GM18511 (cell line): ENCODE measurements around the gene PCDHB13.
"Not testable (repeated sequence)": the region's sequence is repeated elsewhere in the genome, so short reads cannot be mapped to it uniquely, and the experiment has no call there.

Experiments
- ATAC-seq: cut with Tn5 transposase; IDR thresholded peaks from one replicate; pipeline ENCODE4 v1.9.1; 2021; ENCODE audit warnings: mild to moderate bottlenecking, moderate library complexity; ENCODE audit not compliant: unreplicated experiment

The PCDHB13 gene

DNA sequence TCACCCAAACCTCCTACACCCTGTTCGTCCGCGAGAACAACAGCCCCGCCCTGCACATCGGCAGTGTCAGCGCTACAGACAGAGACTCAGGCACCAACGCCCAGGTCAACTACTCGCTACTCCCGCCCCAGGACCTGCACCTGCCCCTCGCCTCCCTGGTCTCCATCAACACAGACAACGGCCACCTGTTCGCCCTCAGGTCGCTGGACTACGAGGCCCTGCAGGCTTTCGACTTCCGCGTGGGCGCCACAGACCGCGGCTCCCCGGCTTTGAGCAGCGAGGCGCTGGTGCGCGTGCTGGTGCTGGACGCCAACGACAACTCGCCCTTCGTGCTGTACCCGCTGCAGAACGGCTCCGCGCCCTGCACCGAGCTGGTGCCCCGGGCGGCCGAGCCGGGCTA, 12.6 kb upstream of the PCDHB13 start:
- not testable (repeated sequence) for ATAC-seq

DNA sequence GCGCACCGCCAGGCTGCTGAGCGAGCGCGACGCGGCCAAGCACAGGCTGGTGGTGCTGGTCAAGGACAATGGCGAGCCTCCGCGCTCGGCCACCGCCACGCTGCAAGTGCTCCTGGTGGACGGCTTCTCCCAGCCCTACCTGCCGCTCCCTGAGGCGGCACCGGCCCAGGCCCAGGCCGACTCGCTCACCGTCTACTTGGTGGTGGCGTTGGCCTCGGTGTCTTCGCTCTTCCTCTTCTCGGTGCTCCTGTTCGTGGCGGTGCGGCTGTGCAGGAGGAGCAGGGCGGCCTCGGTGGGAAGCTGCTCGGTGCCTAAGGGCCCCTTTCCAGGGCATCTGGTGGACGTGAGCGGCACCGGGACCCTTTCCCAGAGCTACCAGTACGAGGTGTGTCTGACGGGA, 12.1 kb upstream of the PCDHB13 start:
- ATAC-seq: not testable (repeated sequence)

GRCh38 chr5:141208478-141208877, 5.2 kb upstream of the PCDHB13 start, which contains the start of gene PCDHB12:
PCDHB12 (plus strand) TSS chr5:141208719; CDS start chr5:141208908, 189 bp downstream.
- ATAC-seq: no peak

GRCh38 chr5:141210281-141210680, 3.4 kb upstream of the PCDHB13 start:
- not testable (repeated sequence) for ATAC-seq

- not testable (repeated sequence) for ATAC-seq
Observed at GRCh38 chr5:141210849-141211248, 2.9 kb upstream of the PCDHB13 start.

DNA sequence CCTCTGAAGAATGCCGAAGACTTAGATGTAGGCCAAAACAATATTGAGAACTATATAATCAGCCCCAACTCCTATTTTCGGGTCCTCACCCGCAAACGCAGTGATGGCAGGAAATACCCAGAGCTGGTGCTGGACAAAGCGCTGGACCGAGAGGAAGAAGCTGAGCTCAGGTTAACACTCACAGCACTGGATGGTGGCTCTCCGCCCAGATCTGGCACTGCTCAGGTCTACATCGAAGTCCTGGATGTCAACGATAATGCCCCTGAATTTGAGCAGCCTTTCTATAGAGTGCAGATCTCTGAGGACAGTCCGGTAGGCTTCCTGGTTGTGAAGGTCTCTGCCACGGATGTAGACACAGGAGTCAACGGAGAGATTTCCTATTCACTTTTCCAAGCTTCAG, 864 bp downstream of the PCDHB13 start:
- ATAC-seq: not testable (repeated sequence)

DNA sequence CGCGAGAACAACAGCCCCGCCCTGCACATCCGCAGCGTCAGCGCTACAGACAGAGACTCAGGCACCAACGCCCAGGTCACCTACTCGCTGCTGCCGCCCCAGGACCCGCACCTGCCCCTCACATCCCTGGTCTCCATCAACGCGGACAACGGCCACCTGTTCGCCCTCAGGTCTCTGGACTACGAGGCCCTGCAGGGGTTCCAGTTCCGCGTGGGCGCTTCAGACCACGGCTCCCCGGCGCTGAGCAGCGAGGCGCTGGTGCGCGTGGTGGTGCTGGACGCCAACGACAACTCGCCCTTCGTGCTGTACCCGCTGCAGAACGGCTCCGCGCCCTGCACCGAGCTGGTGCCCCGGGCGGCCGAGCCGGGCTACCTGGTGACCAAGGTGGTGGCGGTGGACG, 1.8 kb downstream of the PCDHB13 start:
- ATAC-seq: not testable (repeated sequence)

GRCh38 chr5:141216035-141216434, 2.3 kb downstream of the PCDHB13 start:
- ATAC-seq: not testable (repeated sequence)

DNA sequence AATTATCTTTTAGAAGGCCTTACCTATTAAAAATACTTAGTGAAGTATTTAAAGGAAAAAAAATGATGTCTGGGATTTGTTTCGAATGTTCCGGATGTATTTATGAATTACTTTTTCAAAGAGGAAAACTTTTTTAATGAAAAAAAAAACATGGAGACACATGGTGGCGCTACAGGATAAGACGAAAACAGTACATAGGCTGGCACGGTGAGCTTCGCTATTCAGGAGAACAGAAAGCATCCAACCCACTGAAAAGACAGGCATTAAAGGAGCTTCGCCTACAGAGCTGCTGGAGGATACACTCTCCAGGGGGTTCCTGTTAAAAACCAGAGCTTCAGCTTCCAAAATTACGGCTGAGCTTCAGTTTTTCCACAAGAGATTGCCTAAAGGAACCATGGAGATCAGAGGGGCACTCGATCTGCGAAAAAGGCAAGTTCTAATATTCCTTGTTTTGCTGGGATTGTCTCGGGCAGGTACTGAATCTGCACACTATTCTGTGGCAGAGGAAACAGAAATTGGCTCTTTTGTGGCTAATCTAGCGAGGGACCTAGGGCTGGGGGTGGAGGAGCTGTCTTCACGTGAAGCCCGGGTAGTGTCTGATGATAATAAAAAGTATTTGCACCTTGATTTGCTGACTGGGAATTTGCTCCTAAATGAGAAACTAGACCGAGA, 9.5 kb downstream of the PCDHB13 start, which contains the start of gene PCDHB14:
TSS of gene PCDHB14 (plus strand) at position 232 of the 672 bp plus-strand sequence. CDS start at position 395, 163 bp downstream.
- ATAC-seq: no peak

GRCh38 chr5:141224844-141225243, 11.1 kb downstream of the PCDHB13 start:
- ATAC-seq: not testable (repeated sequence)

DNA sequence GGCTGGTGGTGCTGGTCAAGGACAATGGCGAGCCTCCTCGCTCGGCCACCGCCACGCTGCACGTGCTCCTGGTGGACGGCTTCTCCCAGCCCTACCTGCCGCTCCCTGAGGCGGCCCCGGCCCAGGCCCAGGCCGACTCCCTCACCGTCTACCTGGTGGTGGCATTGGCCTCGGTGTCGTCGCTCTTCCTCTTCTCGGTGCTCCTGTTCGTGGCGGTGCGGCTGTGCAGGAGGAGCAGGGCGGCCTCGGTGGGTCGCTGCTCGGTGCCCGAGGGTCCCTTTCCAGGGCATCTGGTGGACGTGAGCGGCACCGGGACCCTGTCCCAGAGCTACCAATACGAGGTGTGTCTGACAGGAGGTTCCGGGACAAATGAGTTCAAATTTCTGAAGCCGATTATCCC, 11.7 kb downstream of the PCDHB13 start:
- not testable (repeated sequence) for ATAC-seq

DNA sequence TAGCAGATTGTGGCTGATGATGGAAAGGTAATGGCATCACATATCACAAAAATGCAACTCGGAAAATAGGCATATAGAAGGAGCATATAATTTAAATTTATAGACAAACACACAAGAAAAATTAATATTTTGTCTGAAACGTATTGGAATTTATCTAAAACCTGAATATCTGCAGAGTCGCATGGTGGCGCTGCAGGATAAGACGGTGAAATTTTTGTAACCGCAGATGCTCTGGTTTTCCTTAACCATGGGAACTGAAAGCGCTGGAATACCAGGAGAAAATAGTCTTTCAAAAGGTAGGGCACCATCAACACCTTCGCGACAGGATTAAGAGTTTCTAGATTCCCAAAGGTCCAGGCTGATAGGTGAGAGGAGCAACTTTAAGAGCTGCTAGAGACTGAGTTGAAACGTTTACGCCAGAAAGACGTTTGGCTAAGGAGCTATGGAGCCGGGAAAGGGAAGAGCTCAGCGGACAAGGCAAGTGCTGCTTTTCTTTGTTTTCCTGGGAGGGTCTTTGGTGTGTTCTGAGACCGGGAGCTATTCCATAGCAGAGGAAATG, 20.5 kb downstream of the PCDHB13 start:
- ATAC-seq: no peak

DNA sequence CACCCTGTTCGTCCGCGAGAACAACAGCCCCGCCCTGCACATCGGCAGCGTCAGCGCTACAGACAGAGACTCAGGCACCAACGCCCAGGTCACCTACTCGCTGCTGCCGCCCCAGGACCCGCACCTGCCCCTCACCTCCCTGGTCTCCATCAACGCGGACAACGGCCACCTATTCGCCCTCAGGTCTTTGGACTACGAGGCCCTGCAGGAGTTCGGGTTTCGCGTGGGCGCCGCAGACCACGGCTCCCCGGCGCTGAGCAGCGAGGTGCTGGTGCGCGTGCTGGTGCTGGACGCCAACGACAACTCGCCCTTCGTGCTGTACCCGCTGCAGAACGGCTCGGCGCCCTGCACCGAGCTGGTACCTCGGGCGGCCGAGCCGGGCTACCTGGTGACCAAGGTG, 22.2 kb downstream of the PCDHB13 start:
- not testable (repeated sequence) for ATAC-seq

DNA sequence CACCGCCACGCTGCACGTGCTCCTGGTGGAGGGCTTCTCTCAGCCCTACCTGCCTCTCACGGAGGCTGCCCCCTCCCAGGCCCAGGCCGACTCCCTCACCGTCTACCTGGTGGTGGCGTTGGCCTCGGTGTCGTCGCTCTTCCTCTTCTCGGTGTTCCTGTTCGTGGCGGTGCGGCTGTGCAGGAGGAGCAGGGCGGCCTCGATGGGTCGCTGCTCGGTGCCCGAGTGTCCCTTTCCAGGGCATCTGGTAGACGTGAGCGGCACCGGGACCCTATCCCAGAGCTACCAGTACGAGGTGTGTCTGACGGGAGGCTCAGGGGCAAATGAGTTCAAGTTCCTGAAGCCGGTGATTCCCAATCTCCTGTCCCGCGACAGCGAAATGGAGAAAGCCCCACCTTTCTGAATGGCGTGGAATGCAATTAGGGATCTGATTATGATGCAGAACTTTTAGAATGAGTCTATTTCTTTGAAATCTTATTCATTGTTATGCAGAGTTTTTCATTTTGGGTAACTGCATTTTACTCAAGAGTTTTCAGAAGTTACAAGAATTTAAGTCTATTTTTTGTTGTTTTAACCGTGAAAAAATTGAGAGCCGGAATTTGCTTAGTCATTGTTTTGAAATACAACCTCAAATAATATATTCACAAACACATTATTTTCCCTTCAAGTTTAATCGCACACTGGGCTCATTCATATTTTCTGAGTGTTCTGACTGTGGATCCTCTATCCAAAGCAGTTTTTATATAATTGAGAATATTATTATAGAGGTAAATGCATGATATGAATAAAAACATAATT, 23.0 kb downstream of the PCDHB13 start:
- no peak for ATAC-seq

DNA sequence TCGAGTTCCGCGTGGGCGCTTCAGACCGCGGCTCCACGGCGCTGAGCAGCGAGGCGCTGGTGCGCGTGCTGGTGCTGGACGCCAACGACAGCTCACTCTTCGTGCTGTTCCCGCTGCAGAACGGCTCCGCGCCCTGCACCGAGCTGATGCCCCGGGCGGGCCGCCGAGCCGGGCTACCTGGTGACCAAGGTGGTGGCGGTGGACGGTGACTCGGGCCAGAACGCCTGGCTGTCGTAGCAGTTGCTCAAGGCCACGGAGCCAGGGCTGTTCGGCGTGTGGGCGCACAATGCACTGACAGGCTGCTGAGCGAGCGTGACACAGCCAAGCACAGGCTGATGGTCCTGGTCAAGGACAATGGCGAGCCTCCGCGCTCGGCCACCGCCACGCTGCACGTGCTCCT, 27.8 kb downstream of the PCDHB13 start:
- ATAC-seq: no peak

DNA sequence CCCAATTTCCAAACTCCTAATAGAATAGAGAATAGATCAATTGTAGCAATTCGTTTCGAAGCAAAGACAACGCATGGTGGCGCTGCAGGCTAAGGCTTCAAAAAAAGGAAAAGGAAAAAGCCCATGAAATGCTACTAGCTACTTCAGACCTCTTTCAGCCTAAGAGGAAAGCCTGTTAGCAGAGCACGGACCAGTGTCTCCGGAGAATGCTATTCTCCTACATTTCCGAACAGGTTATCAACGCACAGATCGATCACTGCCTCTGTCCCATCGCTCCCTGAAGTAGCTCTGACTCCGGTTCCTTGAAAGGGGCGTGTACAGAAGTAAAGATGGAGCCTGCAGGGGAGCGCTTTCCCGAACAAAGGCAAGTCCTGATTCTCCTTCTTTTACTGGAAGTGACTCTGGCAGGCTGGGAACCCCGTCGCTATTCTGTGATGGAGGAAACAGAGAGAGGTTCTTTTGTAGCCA, 31.6 kb downstream of the PCDHB13 start, which contains the start of gene PCDHB15:
TSS of gene PCDHB15 (plus strand) at position 146 of the 468 bp plus-strand sequence. CDS start at position 330, 184 bp downstream.
- no peak for ATAC-seq

DNA sequence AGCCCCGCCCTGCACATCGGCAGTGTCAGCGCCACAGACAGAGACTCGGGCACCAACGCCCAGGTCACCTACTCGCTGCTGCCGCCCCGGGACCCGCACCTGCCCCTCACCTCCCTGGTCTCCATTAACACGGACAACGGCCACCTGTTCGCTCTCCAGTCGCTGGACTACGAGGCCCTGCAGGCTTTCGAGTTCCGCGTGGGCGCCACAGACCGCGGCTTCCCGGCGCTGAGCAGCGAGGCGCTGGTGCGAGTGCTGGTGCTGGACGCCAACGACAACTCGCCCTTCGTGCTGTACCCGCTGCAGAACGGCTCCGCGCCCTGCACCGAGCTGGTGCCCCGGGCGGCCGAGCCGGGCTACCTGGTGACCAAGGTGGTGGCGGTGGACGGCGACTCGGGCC, 33.3 kb downstream of the PCDHB13 start:
- ATAC-seq: not testable (repeated sequence)

- ATAC-seq: not testable (repeated sequence)
Observed at GRCh38 chr5:141247434-141247833, 33.7 kb downstream of the PCDHB13 start.

DNA sequence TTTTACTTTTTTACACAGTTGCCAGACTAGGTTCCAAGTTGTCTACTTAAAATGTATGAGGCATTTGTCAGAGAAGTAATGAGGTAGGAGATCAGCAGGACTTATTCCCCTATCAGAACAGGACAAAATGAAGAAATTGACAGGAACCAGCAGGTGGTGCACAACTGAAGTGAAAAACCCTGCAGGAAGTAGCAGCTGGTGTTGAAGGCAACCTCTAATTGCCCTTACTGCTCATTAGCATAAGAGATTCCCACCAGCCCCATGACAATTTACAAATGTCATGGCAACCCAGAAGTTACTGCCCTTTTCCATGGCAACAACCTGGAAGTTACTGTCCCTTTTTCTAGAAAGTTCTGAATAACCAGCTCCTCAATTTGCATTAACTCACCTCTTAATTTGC, 36.9 kb downstream of the PCDHB13 start:
- ATAC-seq: no peak

DNA sequence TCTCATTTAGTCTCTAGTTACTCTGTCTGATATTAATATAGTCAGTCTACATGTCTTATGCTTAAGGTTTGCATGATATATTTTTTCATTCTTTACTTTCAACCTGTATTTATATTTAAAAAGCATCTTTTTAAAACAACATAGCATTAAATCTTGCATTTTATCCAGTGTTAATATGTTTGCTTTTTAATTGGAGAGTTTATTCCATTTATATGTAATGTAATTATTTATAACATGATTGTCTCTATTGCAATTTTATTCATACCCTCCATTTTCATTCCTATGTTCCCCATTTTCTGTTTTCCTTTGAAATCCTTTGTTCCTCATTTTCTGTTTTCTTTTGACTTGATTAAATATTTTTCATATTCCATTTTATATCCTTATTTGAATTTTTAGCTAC, 44.7 kb downstream of the PCDHB13 start:
- no peak for ATAC-seq

DNA sequence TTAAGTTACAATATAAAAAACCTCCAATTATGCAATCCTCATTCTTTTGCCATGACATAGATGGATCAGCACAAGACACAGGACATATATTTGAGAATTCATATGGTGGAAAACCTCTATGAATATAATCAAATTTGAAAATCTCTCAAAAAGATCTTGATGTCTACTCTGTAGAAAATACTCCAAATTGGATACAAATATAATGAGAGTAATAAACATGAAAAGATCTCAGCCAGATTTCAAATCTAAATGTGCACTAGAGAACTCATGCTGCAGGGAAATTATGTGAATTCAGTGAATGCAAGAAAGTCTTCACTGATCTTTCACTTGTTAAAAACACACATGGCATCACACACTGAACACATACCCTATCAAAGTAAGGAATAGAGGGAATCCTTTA, 45.2 kb downstream of the PCDHB13 start:
- no peak for ATAC-seq
